Measurements from ENCODE around the gene PI4K2A.
A peak's percentile ranks its signal among the peaks of the same experiment; 100 is the strongest.

Gene PI4K2A

GRCh38 chr10:97715259-97715874, 74.9 kb downstream of the PI4K2A start:
- Histone ChIP-seq H3K4me1 (ENCODE audit: low read depth, poor library complexity, severe bottlenecking) (peaks cover 7% of the 10 kb centered on the region), H3K4me2 (peak overlapping the region; percentile 55; the same call in 1 of the 2 replicates), H4K20me1 (ENCODE audit: insufficient read depth) (no peaks in the 10 kb centered on the region), H3K36me3 (ENCODE audit: insufficient read depth) (no peaks in the 10 kb centered on the region), H3K9ac (peak overlapping the region; percentile 93; the same call in 1 of the 2 replicates), H3K27ac (no peak overlapping the region), H2AFZ (ENCODE audit: low read depth) (no peak overlapping the region), H3K27me3 (ENCODE audit: insufficient read depth, low read depth) (no peaks in the 10 kb centered on the region), H3K4me3 (IDR thresholded peaks at IDR 0.05; ENCODE audit: insufficient read depth, low read depth, low read length) (no peak overlapping the region), H3K79me2 (ENCODE audit: insufficient read depth, low read depth) (no peaks in the 10 kb centered on the region)
- TF ChIP-seq, protein P1, sequence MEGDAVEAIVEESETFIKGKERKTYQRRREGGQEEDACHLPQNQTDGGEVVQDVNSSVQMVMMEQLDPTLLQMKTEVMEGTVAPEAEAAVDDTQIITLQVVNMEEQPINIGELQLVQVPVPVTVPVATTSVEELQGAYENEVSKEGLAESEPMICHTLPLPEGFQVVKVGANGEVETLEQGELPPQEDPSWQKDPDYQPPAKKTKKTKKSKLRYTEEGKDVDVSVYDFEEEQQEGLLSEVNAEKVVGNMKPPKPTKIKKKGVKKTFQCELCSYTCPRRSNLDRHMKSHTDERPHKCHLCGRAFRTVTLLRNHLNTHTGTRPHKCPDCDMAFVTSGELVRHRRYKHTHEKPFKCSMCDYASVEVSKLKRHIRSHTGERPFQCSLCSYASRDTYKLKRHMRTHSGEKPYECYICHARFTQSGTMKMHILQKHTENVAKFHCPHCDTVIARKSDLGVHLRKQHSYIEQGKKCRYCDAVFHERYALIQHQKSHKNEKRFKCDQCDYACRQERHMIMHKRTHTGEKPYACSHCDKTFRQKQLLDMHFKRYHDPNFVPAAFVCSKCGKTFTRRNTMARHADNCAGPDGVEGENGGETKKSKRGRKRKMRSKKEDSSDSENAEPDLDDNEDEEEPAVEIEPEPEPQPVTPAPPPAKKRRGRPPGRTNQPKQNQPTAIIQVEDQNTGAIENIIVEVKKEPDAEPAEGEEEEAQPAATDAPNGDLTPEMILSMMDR (conservative IDR thresholded peaks at IDR 0.05; ENCODE audit: low read depth, low read length): no peak

GRCh38 chr10:97717627-97718026, 77.2 kb downstream of the PI4K2A start:
- Histone ChIP-seq H3K27me3 (ENCODE audit: insufficient read depth, low read depth) (no peaks in the 10 kb centered on the region), H2AFZ (ENCODE audit: low read depth) (no peak overlapping the region), H3K79me2 (ENCODE audit: insufficient read depth, low read depth) (no peaks in the 10 kb centered on the region), H3K9ac (no peak overlapping the region), H3K27ac (no peak overlapping the region), H3K4me2 (no peak overlapping the region), H3K4me3 (IDR thresholded peaks at IDR 0.05; ENCODE audit: insufficient read depth, low read depth, low read length) (no peak overlapping the region), H3K36me3 (ENCODE audit: insufficient read depth) (no peaks in the 10 kb centered on the region), H4K20me1 (ENCODE audit: insufficient read depth) (no peaks in the 10 kb centered on the region), H3K4me1 (ENCODE audit: low read depth, poor library complexity, severe bottlenecking) (peaks cover 7% of the 10 kb centered on the region)
- TF ChIP-seq, protein P1 (conservative IDR thresholded peaks at IDR 0.05; ENCODE audit: low read depth, low read length): no peak

- peaks cover 1% of the 10 kb centered on the region for H3K4me1 ChIP-seq (ENCODE audit: low read depth, poor library complexity, severe bottlenecking)
- H3K27ac ChIP-seq: no peak overlapping the region
- no peaks in the 10 kb centered on the region for H3K36me3 ChIP-seq (ENCODE audit: insufficient read depth)
- H3K4me3 ChIP-seq (IDR thresholded peaks at IDR 0.05; ENCODE audit: insufficient read depth, low read depth, low read length): no peak overlapping the region
- H3K9ac ChIP-seq: no peak overlapping the region
- no peaks in the 10 kb centered on the region for H3K27me3 ChIP-seq (ENCODE audit: insufficient read depth, low read depth)
- TF ChIP-seq, protein P1 (conservative IDR thresholded peaks at IDR 0.05; ENCODE audit: low read depth, low read length): no peak
- H4K20me1 ChIP-seq (ENCODE audit: insufficient read depth): no peaks in the 10 kb centered on the region
- no peak overlapping the region for H2AFZ ChIP-seq (ENCODE audit: low read depth)
- H3K79me2 ChIP-seq (ENCODE audit: insufficient read depth, low read depth): no peaks in the 10 kb centered on the region
- no peak overlapping the region for H3K4me2 ChIP-seq
Observed at GRCh38 chr10:97718178-97718577, 77.7 kb downstream of the PI4K2A start.

GRCh38 chr10:97718659-97719142, 78.2 kb downstream of the PI4K2A start:
- Histone ChIP-seq H4K20me1 (ENCODE audit: insufficient read depth) (no peaks in the 10 kb centered on the region), H2AFZ (ENCODE audit: low read depth) (no peak overlapping the region), H3K4me2 (no peak overlapping the region), H3K36me3 (ENCODE audit: insufficient read depth) (no peaks in the 10 kb centered on the region), H3K27ac (no peak overlapping the region), H3K4me3 (IDR thresholded peaks at IDR 0.05; ENCODE audit: insufficient read depth, low read depth, low read length) (no peak overlapping the region), H3K79me2 (ENCODE audit: insufficient read depth, low read depth) (no peaks in the 10 kb centered on the region), H3K9ac (no peak overlapping the region), H3K27me3 (ENCODE audit: insufficient read depth, low read depth) (no peaks in the 10 kb centered on the region), H3K4me1 (ENCODE audit: low read depth, poor library complexity, severe bottlenecking) (no peaks in the 10 kb centered on the region)
- TF ChIP-seq, protein P1 (conservative IDR thresholded peaks at IDR 0.05; ENCODE audit: low read depth, low read length): no peak
